HepG2 (cell line): ENCODE measurements around the gene CALR. TPM values are rescaled to one million over a fixed set of nuclear protein-coding genes. Genes with fewer than 3 reads are reported as not detected.
A peak's percentile ranks its signal among the peaks of the same experiment; 100 is the strongest.

Experiments used
- ARNT ChIP-seq: fragments of 450-650 bp; IDR thresholded peaks from 2 replicates; pipeline ENCODE4 v1.6.1; 2017
- ARNT2 ChIP-seq: sonication (generic); formaldehyde crosslinking; IDR thresholded peaks from 2 replicates; pipeline ENCODE4 v1.8.0; 2022; ENCODE audit warnings: mild to moderate bottlenecking, low read depth, missing genetic modification reagents, moderate library complexity
- ATF7 ChIP-seq, 2 experiments: fragments of 450-650 bp in 1 of 2; sonication (generic) in 1 of 2; formaldehyde crosslinking in 1 of 2; IDR thresholded peaks; 2 replicates each; pipeline versions ENCODE4 v1.4.0 to v1.6.1; 2016 to 2020; ENCODE audit warnings: antibody characterized with exemption in 1 of 2, mild to moderate bottlenecking in 1 of 2, missing genetic modification reagents in 1 of 2
- ATRX ChIP-seq: sonication (generic); formaldehyde crosslinking; IDR thresholded peaks from 2 replicates; pipeline ENCODE4 v1.4.0; 2020; ENCODE audit warnings: missing genetic modification reagents, borderline replicate concordance
- IKZF1 ChIP-seq: fragments of 450-650 bp; IDR thresholded peaks from 2 replicates; pipeline ENCODE4 v1.7.1; 2016
- KDM1A ChIP-seq: IDR thresholded peaks from 2 replicates; pipeline ENCODE4 v1.6.1; 2016; ENCODE audit warnings: missing compliant biosample characterization
- MAZ ChIP-seq, 2 experiments: sonication (generic) in 1 of 2; formaldehyde crosslinking in 1 of 2; IDR thresholded peaks; 2 replicates each; pipeline versions ENCODE4 v1.5.0 to v1.6.1; 2012 to 2020; ENCODE audit warnings: low read depth in 2 of 2, mild to moderate bottlenecking in 2 of 2, borderline replicate concordance in 1 of 2, improper control_type of control experiment in 1 of 2, low read length in 1 of 2, missing genetic modification reagents in 1 of 2, moderate library complexity in 1 of 2
- MIER2 ChIP-seq: IDR thresholded peaks from 2 replicates; pipeline ENCODE4 v1.6.1; 2016; ENCODE audit warnings: missing biosample characterization, missing genetic modification reagents
- NONO ChIP-seq, 2 experiments: fragments of 450-650 bp in 1 of 2; sonication (generic) in 1 of 2; formaldehyde crosslinking in 1 of 2; IDR thresholded peaks in 1 of 2; conservative IDR thresholded peaks in 1 of 2; 2 replicates each; pipeline versions ENCODE4 v1.6.1 to v1.8.0; 2017 to 2022; ENCODE audit warnings: mild to moderate bottlenecking in 1 of 2, missing genetic modification reagents in 1 of 2, moderate library complexity in 1 of 2
- NR2F6 ChIP-seq, 2 experiments: IDR thresholded peaks; 2 replicates each; pipeline ENCODE4 v1.6.1; 2016; ENCODE audit warnings: antibody characterized with exemption in 1 of 2, mild to moderate bottlenecking in 1 of 2
- RFX5 ChIP-seq: IDR thresholded peaks from 2 replicates; pipeline ENCODE4 v1.6.1; 2011; ENCODE audit warnings: low read depth, low read length, improper control_type of control experiment
- ZBTB26 ChIP-seq: IDR thresholded peaks from 2 replicates; pipeline ENCODE4 v1.6.1; 2016; ENCODE audit warnings: missing compliant biosample characterization, missing genetic modification reagents, borderline replicate concordance
- ZFP90 ChIP-seq: sonication (generic); formaldehyde crosslinking; IDR thresholded peaks from 2 replicates; pipeline ENCODE4 v1.8.0; 2022; ENCODE audit warnings: missing genetic modification reagents, mild to moderate bottlenecking, inconsistent platforms, borderline replicate concordance
- ZNF101 ChIP-seq: sonication (generic); formaldehyde crosslinking; IDR thresholded peaks from 2 replicates; pipeline ENCODE4 v1.4.0; 2020; ENCODE audit warnings: mild to moderate bottlenecking, low read depth, missing genetic modification reagents, borderline replicate concordance
- ZNF121 ChIP-seq: sonication (generic); formaldehyde crosslinking; IDR thresholded peaks from 2 replicates; pipeline ENCODE4 v1.5.0; 2020; ENCODE audit warnings: mild to moderate bottlenecking, missing genetic modification reagents
- ZNF205 ChIP-seq: IDR thresholded peaks from 2 replicates; pipeline ENCODE4 v1.6.1; 2018; ENCODE audit warnings: missing biosample characterization, missing genetic modification reagents
- ZNF451 ChIP-seq: sonication (generic); formaldehyde crosslinking; IDR thresholded peaks from 2 replicates; pipeline ENCODE4 v1.5.0; 2020; ENCODE audit warnings: mild to moderate bottlenecking, missing genetic modification reagents
- ZNF678 ChIP-seq: sonication (generic); formaldehyde crosslinking; IDR thresholded peaks from 2 replicates; pipeline ENCODE4 v1.4.0; 2020; ENCODE audit warnings: mild to moderate bottlenecking, missing genetic modification reagents
- ZSCAN29 ChIP-seq: sonication (generic); formaldehyde crosslinking; conservative IDR thresholded peaks from 2 replicates; pipeline ENCODE4 v1.4.0; 2020; ENCODE audit warnings: mild to moderate bottlenecking, missing genetic modification reagents
- polyA plus RNA-seq, 8 experiments: library from polyadenylated mRNA; depleted of rRNA in 3 of 8; stranded (reverse) in 7 of 8; unstranded in 1 of 8; fragments of >200 nt; fragmentation: Illumina TruSeq in 4 of 8; extraction: Trizol in 4 of 8; gene quantifications; 2 replicates each; pipeline versions ENCODE4 v1.2.1 to v1.2.3, GENCODE V29; 2011 to 2016; ENCODE audit warnings: low read depth in 4 of 8, missing spikeins in 1 of 8, mixed read lengths in 1 of 8; ENCODE audit not compliant: insufficient read depth in 1 of 8
- total RNA-seq, 5 experiments: library from RNA; depleted of rRNA; stranded (reverse); fragments of >200 nt; fragmentation: Illumina TruSeq; extraction: Trizol; gene quantifications; 2 replicates each; pipeline ENCODE4 v1.2.3, GENCODE V29; 2016; ENCODE audit warnings: low read depth in 1 of 5
- TF ChIP-seq, protein P1 (sequence below), 2 experiments: sonication (generic) in 1 of 2; formaldehyde crosslinking in 1 of 2; IDR thresholded peaks; 2 replicates each; pipeline versions ENCODE4 v1.5.1 to v1.6.1; 2011 to 2020; ENCODE audit warnings: borderline replicate concordance in 1 of 2, low read depth in 1 of 2, low read length in 1 of 2, mild to moderate bottlenecking in 1 of 2, missing genetic modification reagents in 1 of 2, moderate library complexity in 1 of 2
- TF ChIP-seq, protein P2 (sequence below): sonication (generic); formaldehyde crosslinking; IDR thresholded peaks from 2 replicates; pipeline ENCODE4 v1.5.1; 2020; ENCODE audit warnings: mild to moderate bottlenecking, missing genetic modification reagents, moderate library complexity
- TF ChIP-seq, protein P3 (sequence below): sonication (generic); formaldehyde crosslinking; IDR thresholded peaks from 2 replicates; pipeline ENCODE4 v1.5.1; 2020; ENCODE audit warnings: missing genetic modification reagents, mild to moderate bottlenecking, borderline replicate concordance

CALR gene
- total and polyA plus RNA-seq, 2 of the 13 experiments (the other 11 are each of a cell fraction or from before 2014, with no cell fraction given), result 898 to 934 TPM

DNA sequence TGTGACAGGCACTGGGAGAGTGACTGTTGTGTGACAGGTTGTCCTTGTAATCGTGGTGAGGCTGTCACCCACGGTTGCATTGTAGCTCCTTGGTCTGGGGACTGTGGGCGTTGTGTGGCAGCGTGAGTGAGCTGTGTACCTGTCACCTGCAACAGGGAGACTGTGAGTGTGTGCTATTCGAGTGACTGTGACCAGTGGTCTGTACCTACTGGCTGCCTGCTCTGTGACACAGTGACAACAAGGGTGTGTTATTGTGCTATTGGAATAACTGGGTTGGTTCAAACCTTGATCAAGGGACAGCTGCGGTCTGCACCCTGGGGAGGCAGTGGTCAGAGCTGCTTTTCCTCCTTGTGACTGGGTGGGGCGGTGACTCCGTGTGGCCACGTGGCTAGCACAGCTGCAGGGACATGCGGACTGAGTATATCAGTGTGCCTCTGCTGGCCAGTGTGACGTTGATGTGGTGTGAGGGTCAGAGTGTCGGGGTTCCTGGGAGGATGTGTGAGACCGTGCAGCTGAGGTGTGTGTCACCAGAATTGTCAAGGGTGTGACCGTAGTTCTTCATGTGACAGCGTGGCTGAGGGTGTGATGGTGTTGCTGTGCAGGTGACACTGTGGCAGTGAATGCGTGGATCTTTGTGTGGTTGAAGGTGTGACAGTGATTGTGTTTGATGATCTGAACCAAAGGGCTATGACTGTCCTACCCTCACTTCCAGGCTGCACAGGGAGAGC is 46.8 kb downstream of the CALR start (continued):
- TF ChIP-seq, protein P1, sequence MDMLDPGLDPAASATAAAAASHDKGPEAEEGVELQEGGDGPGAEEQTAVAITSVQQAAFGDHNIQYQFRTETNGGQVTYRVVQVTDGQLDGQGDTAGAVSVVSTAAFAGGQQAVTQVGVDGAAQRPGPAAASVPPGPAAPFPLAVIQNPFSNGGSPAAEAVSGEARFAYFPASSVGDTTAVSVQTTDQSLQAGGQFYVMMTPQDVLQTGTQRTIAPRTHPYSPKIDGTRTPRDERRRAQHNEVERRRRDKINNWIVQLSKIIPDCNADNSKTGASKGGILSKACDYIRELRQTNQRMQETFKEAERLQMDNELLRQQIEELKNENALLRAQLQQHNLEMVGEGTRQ (IDR thresholded peaks at IDR 0.05; ENCODE audit: low read depth, low read length), result peak; percentile 79
- TF ChIP-seq, protein P1 (CRISPR knock-in tag; IDR thresholded peaks at IDR 0.05; ENCODE audit: borderline replicate concordance), result peak; percentile 85; the same call in 1 of the 2 replicates
- TF ChIP-seq ATRX (CRISPR knock-in tag) (no peak), ZNF678 (0 out of 2 replicates have a peak, but pooled peaks have one; percentile 60), KDM1A (CRISPR knock-in tag) (no peak), ATF7 (IDR thresholded peaks at IDR 0.05) (no peak), ATF7 (CRISPR knock-in tag; IDR thresholded peaks at IDR 0.05) (0 out of 2 replicates have a peak, but pooled peaks have one; percentile 45), IKZF1 (no peak), ZSCAN29 (CRISPR knock-in tag) (no peak; the same call in 1 of the 2 replicates), NR2F6 (IDR thresholded peaks at IDR 0.05) (no peak), NR2F6 (CRISPR knock-in tag; IDR thresholded peaks at IDR 0.05) (no peak), ARNT (no peak), MIER2 (CRISPR knock-in tag) (no peak; the same call in 1 of the 2 replicates), ZFP90 (no peak), ZNF101 (CRISPR knock-in tag) (no peak), MAZ (IDR thresholded peaks at IDR 0.05; ENCODE audit: borderline replicate concordance, low read depth, low read length) (no peak), MAZ (CRISPR knock-in tag; IDR thresholded peaks at IDR 0.05; ENCODE audit: low read depth) (no peak; the same call in 1 of the 2 replicates), NONO (IDR thresholded peaks at IDR 0.05) (no peak), NONO (CRISPR knock-in tag; conservative IDR thresholded peaks at IDR 0.05) (peak; percentile 53), ZNF205 (CRISPR knock-in tag) (peak; percentile 16; the same call in 1 of the 2 replicates), ZNF451 (0 out of 2 replicates have a peak, but pooled peaks have one; percentile 33), ZBTB26 (no peak), ARNT2 (CRISPR knock-in tag) (0 out of 2 replicates have a peak, but pooled peaks have one; percentile 20), RFX5 (no peak), ZNF121 (CRISPR knock-in tag) (no peak)
- TF ChIP-seq, protein P2, sequence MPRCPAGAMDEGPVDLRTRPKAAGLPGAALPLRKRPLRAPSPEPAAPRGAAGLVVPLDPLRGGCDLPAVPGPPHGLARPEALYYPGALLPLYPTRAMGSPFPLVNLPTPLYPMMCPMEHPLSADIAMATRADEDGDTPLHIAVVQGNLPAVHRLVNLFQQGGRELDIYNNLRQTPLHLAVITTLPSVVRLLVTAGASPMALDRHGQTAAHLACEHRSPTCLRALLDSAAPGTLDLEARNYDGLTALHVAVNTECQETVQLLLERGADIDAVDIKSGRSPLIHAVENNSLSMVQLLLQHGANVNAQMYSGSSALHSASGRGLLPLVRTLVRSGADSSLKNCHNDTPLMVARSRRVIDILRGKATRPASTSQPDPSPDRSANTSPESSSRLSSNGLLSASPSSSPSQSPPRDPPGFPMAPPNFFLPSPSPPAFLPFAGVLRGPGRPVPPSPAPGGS (CRISPR knock-in tag), result no peak
- TF ChIP-seq, protein P3, sequence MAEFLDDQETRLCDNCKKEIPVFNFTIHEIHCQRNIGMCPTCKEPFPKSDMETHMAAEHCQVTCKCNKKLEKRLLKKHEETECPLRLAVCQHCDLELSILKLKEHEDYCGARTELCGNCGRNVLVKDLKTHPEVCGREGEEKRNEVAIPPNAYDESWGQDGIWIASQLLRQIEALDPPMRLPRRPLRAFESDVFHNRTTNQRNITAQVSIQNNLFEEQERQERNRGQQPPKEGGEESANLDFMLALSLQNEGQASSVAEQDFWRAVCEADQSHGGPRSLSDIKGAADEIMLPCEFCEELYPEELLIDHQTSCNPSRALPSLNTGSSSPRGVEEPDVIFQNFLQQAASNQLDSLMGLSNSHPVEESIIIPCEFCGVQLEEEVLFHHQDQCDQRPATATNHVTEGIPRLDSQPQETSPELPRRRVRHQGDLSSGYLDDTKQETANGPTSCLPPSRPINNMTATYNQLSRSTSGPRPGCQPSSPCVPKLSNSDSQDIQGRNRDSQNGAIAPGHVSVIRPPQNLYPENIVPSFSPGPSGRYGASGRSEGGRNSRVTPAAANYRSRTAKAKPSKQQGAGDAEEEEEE (CRISPR knock-in tag), result no peak; the same call in 1 of the 2 replicates
